Measurements from ENCODE around the gene SPOP. TPM values are rescaled to one million over a fixed set of nuclear protein-coding genes. Genes with fewer than 3 reads are reported as not detected.

Gene SPOP
- total RNA-seq, 1 experiment from 2014 or later: 53.4 TPM

DNA sequence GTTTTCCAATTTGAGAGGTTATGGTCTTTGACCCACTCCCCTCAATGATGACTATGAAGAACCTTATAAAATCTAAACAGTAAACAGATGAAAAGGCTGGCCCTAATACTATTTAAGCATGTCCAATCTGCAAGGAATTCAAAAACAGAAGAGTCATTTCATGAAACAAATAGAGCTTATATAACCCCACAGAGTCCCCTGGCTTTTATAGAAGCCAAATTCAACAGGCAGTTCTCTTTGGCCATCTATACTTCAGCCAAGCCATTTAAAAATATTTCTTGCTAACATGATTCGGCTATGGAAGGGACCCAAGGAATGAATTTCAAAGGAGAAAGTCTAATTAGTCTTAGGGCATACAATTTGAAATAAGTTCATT is 43.4 kb downstream of the SPOP start:
- no peak overlapping the region for H3K4me3 ChIP-seq (ENCODE audit: low read depth, low read length, poor library complexity, severe bottlenecking)
- no peaks in the 10 kb centered on the region for H3K27me3 ChIP-seq (replicated peaks; ENCODE audit: insufficient read depth, low read depth, low read length, poor library complexity)
- TF ChIP-seq EZH2 (IDR thresholded peaks at IDR 0.05; ENCODE audit: borderline replicate concordance, low read depth, low read length, poor library complexity, severe bottlenecking): no peak
- TF ChIP-seq, protein P1, sequence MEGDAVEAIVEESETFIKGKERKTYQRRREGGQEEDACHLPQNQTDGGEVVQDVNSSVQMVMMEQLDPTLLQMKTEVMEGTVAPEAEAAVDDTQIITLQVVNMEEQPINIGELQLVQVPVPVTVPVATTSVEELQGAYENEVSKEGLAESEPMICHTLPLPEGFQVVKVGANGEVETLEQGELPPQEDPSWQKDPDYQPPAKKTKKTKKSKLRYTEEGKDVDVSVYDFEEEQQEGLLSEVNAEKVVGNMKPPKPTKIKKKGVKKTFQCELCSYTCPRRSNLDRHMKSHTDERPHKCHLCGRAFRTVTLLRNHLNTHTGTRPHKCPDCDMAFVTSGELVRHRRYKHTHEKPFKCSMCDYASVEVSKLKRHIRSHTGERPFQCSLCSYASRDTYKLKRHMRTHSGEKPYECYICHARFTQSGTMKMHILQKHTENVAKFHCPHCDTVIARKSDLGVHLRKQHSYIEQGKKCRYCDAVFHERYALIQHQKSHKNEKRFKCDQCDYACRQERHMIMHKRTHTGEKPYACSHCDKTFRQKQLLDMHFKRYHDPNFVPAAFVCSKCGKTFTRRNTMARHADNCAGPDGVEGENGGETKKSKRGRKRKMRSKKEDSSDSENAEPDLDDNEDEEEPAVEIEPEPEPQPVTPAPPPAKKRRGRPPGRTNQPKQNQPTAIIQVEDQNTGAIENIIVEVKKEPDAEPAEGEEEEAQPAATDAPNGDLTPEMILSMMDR (conservative IDR thresholded peaks at IDR 0.05; ENCODE audit: low read depth, low read length): no peak
- no TSS peak for BruUV-seq (replicated peaks)
- H3K27ac ChIP-seq (ENCODE audit: low read depth, low read length, poor library complexity, severe bottlenecking): no peak overlapping the region
- H3K9me3 ChIP-seq (ENCODE audit: low read depth, low read length, poor library complexity, severe bottlenecking): no peaks in the 10 kb centered on the region
- no peak for DNase-seq (ENCODE audit: low spot score)
- H3K36me3 ChIP-seq (ENCODE audit: insufficient read depth, low read length, poor library complexity, severe bottlenecking): no peaks in the 10 kb centered on the region
- POLR2A ChIA-PET (ENCODE audit: low non-redundant PET): no interaction called here
- intact Hi-C loops (cut with micrococcal nuclease; ENCODE audit: unreplicated experiment): no loop called here
- CTCF ChIA-PET: no interaction called here
- peaks cover 11% of the 10 kb centered on the region for H3K4me1 ChIP-seq (ENCODE audit: insufficient read depth, low read length, poor library complexity, severe bottlenecking)

DNA sequence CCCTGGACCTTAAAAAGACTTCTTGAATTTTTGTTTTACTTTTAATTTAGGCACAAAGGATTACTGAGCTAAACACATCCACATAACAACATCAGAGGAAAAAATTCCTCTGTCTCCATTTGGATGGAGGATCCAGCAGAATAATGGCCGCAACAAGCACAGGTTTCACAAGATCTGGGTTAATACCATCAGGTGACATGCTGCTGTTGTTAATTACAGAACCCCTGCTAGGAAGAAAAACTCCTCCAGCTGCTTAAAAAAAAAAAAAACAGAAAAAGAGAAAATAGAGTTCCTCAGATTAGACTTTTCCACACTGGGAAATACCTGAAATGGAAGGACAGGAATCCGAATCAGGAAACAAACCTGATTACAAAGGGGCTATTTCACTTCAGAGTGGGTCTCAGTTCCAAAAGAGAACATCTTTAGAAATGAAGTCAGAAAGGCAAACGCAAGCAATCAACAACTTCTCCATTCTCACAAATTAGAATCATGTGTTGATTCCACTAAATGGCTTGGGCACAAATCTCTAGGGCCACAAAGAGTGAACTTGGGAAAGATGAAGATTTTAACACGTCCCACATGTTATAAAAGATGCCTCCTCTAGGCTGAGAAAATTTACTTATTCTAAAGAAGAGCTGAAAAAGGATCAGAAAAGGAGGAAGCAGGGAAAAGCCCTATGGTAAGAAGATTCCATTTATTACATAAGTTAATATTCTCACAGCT is 44.0 kb downstream of the SPOP start:
- intact Hi-C loops (cut with micrococcal nuclease; ENCODE audit: unreplicated experiment): no loop called here
- no peak for TF ChIP-seq EZH2 (IDR thresholded peaks at IDR 0.05; ENCODE audit: borderline replicate concordance, low read depth, low read length, poor library complexity, severe bottlenecking)
- TF ChIP-seq, protein P1 (conservative IDR thresholded peaks at IDR 0.05; ENCODE audit: low read depth, low read length): no peak
- peaks cover 14% of the 10 kb centered on the region for H3K4me1 ChIP-seq (ENCODE audit: insufficient read depth, low read length, poor library complexity, severe bottlenecking)
- no peak overlapping the region for H3K4me3 ChIP-seq (ENCODE audit: low read depth, low read length, poor library complexity, severe bottlenecking)
- no peak for DNase-seq (ENCODE audit: low spot score)
- CTCF ChIA-PET: no interaction called here
- no TSS peak for BruUV-seq (replicated peaks)
- no peaks in the 10 kb centered on the region for H3K27me3 ChIP-seq (replicated peaks; ENCODE audit: insufficient read depth, low read depth, low read length, poor library complexity)
- H3K27ac ChIP-seq (ENCODE audit: low read depth, low read length, poor library complexity, severe bottlenecking): no peak overlapping the region
- no peaks in the 10 kb centered on the region for H3K36me3 ChIP-seq (ENCODE audit: insufficient read depth, low read length, poor library complexity, severe bottlenecking)
- POLR2A ChIA-PET (ENCODE audit: low non-redundant PET): no interaction called here
- no peaks in the 10 kb centered on the region for H3K9me3 ChIP-seq (ENCODE audit: low read depth, low read length, poor library complexity, severe bottlenecking)

DNA sequence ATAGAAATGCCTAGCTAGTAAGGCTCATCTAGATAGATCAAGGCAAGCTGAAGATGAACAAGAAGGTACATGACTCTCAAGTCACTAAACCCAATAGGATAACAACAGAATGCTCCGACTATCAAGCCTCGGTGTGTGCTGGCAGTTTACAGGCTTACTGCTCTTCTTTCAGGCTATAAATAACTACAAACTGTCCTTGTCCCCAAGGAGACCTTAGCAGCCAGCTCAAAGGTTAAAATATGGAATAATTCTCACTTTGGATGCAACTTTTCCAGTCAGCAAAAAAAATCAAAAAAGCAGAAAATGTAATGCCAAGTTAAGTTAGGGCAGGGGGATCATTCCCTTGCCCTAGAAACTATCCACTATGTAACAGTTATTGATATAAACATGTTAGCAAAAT is 44.6 kb downstream of the SPOP start:
- POLR2A ChIA-PET (ENCODE audit: low non-redundant PET): no interaction called here
- CTCF ChIA-PET: no interaction called here

More for the DNA sequence above, 44.6 kb downstream of the SPOP start:
- no peaks in the 10 kb centered on the region for H3K36me3 ChIP-seq (ENCODE audit: insufficient read depth, low read length, poor library complexity, severe bottlenecking)
- no peak for DNase-seq (ENCODE audit: low spot score)
- BruUV-seq (replicated peaks): no TSS peak
- H3K9me3 ChIP-seq (ENCODE audit: low read depth, low read length, poor library complexity, severe bottlenecking): no peaks in the 10 kb centered on the region
- intact Hi-C loops (cut with micrococcal nuclease; ENCODE audit: unreplicated experiment): no loop called here
- H3K27me3 ChIP-seq (replicated peaks; ENCODE audit: insufficient read depth, low read depth, low read length, poor library complexity): no peaks in the 10 kb centered on the region
- H3K27ac ChIP-seq (ENCODE audit: low read depth, low read length, poor library complexity, severe bottlenecking): no peak overlapping the region
- H3K4me3 ChIP-seq (ENCODE audit: low read depth, low read length, poor library complexity, severe bottlenecking): no peak overlapping the region
- TF ChIP-seq, protein P1 (conservative IDR thresholded peaks at IDR 0.05; ENCODE audit: low read depth, low read length): no peak
- no peak for TF ChIP-seq EZH2 (IDR thresholded peaks at IDR 0.05; ENCODE audit: borderline replicate concordance, low read depth, low read length, poor library complexity, severe bottlenecking)
- H3K4me1 ChIP-seq (ENCODE audit: insufficient read depth, low read length, poor library complexity, severe bottlenecking): peaks cover 14% of the 10 kb centered on the region

Measured in A673 (cell line).